SU-DHL-6 (cell line): ENCODE measurements around the gene FBXW8.

Experiments
- H2AFZ ChIP-seq: fragments of 200-600 bp; sonication (generic); 2 replicates; pipeline ENCODE4 v1.6.1; 2014; ENCODE audit warnings: low read depth, mild to moderate bottlenecking, moderate library complexity, mixed read lengths, antibody characterized with exemption, low read length; ENCODE audit not compliant: severe bottlenecking
- H3F3A ChIP-seq: fragments of 200-600 bp; shearing (Covaris generic); 2 replicates; pipeline ENCODE4 v1.6.0; 2016; ENCODE audit warnings: antibody characterized with exemption, mild to moderate bottlenecking; ENCODE audit not compliant: insufficient read depth
- H3K27ac ChIP-seq: fragments of 200-600 bp; sonication (generic); 2 replicates; pipeline ENCODE4 v1.5.1; 2016; ENCODE audit warnings: low read depth, mild to moderate bottlenecking, low read length, moderate library complexity, mixed read lengths
- H3K27me3 ChIP-seq: fragments of 200-600 bp; sonication (generic), shearing (Covaris generic); 2 replicates; pipeline ENCODE4 v1.6.0; 2014; ENCODE audit warnings: mild to moderate bottlenecking, low read length
- H3K36me3 ChIP-seq: fragments of 200-600 bp; sonication (generic); 2 replicates; pipeline ENCODE4 v1.6.1; 2014; ENCODE audit warnings: mild to moderate bottlenecking, low read length, mixed read lengths
- H3K4me2 ChIP-seq: fragments of 300-600, 200-600 bp; shearing (Covaris generic), sonication (generic); 2 replicates; pipeline ENCODE4 v1.6.0; 2014; ENCODE audit warnings: low read length, low read depth, mild to moderate bottlenecking; ENCODE audit not compliant: poor library complexity, severe bottlenecking
- H3K4me3 ChIP-seq: fragments of 200-600 bp; sonication (generic); 2 replicates; pipeline ENCODE4 v1.5.1; 2014; ENCODE audit warnings: antibody characterized with exemption, low read length, mild to moderate bottlenecking, mixed read lengths; ENCODE audit not compliant: insufficient read depth, poor library complexity, severe bottlenecking
- H3K79me2 ChIP-seq: fragments of 200-600 bp; sonication (generic); 2 replicates; pipeline ENCODE4 v1.6.1; 2014; ENCODE audit warnings: mild to moderate bottlenecking, low read length, moderate library complexity; ENCODE audit not compliant: insufficient read depth
- H3K9ac ChIP-seq: fragments of 200-600 bp; sonication (generic); 2 replicates; pipeline ENCODE4 v1.7.0; 2014; ENCODE audit warnings: mild to moderate bottlenecking, low read length
- H3K9me2 ChIP-seq: fragments of 200-600 bp; sonication (generic); replicated peaks from 2 replicates; pipeline ENCODE4 v1.6.1; 2014; ENCODE audit warnings: low read length; ENCODE audit not compliant: insufficient read depth
- H3K9me3 ChIP-seq: fragments of 200-600 bp; sonication (generic); 2 replicates; pipeline ENCODE4 v1.6.1; 2014; ENCODE audit warnings: low read length, mixed read lengths; ENCODE audit not compliant: insufficient read depth
- H4K20me1 ChIP-seq: fragments of 200-600 bp; sonication (generic); 2 replicates; pipeline ENCODE4 v1.6.1; 2014; ENCODE audit warnings: low read depth, mild to moderate bottlenecking, antibody characterized with exemption, low read length, moderate library complexity, mixed read lengths
- EZH2phosphoT487 ChIP-seq: fragments of 200-600 bp; sonication (generic), shearing (Covaris generic); conservative IDR thresholded peaks from 2 replicates; pipeline ENCODE4 v1.6.1; 2018; ENCODE audit warnings: mild to moderate bottlenecking, antibody characterized with exemption, low read length, moderate library complexity, mixed read lengths
- TF ChIP-seq, protein P1 (sequence below): fragments of 200-600 bp; sonication (generic); IDR thresholded peaks from one replicate; pipeline ENCODE4 v1.5.1; 2017; ENCODE audit warnings: antibody characterized with exemption, mild to moderate bottlenecking, low read length, moderate library complexity; ENCODE audit not compliant: insufficient read depth, poor library complexity, severe bottlenecking

The FBXW8 gene

DNA sequence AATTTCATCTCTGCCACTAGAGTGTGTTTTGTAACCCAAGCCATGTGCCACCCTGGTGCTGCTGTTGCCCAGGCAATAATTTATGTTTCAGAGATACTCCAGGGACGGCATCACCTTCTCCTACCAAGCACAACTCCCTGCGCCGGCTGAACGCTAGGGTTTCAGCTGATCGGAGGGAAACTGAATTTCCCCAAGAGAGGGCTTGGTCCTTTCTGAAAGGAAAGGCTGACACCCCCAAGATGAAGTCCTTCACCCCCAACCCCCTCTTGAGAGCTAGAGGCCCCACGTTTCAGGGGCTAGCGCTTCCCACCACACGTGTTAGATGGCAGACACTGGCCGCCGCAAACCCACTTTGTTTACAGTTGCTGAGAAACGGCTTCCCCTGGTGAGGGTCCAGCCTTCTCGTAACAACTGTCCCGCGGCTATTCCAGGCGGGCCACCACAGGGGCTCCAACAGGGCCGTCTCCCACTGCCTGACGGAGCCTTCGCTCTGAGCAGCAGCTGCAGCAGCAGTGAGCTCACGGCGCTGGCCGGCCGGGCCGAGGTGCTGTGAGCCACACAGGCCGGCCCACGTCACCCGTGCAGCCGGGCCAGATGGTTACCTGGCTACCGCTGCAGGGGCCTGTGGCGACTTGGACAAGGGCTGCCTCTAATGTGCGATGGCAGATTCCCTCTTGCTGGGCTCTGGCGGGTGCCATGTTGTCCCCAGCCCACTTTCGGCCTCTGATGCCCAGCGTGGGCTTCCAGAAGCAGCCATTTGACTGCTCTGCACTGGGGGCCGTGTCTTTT is 122.0 kb downstream of the FBXW8 start:
- Histone ChIP-seq H2AFZ (no peak overlapping the region), H4K20me1 (no peaks in the 10 kb centered on the region), H3K27me3 (no peaks in the 10 kb centered on the region), H3K79me2 (no peaks in the 10 kb centered on the region), H3K9me3 (no peaks in the 10 kb centered on the region), H3K9ac (no peak overlapping the region), H3K9me2 (no peaks in the 10 kb centered on the region), H3K4me3 (no peak overlapping the region), H3K27ac (no peak overlapping the region), H3K36me3 (peaks cover 3% of the 10 kb centered on the region; the same call in 1 of the 2 replicates), H3F3A (0 out of 2 replicates have a peak, but pooled peaks cover 3% of the 10 kb centered on the region), H3K4me2 (no peak overlapping the region)
- TF ChIP-seq, protein P1, sequence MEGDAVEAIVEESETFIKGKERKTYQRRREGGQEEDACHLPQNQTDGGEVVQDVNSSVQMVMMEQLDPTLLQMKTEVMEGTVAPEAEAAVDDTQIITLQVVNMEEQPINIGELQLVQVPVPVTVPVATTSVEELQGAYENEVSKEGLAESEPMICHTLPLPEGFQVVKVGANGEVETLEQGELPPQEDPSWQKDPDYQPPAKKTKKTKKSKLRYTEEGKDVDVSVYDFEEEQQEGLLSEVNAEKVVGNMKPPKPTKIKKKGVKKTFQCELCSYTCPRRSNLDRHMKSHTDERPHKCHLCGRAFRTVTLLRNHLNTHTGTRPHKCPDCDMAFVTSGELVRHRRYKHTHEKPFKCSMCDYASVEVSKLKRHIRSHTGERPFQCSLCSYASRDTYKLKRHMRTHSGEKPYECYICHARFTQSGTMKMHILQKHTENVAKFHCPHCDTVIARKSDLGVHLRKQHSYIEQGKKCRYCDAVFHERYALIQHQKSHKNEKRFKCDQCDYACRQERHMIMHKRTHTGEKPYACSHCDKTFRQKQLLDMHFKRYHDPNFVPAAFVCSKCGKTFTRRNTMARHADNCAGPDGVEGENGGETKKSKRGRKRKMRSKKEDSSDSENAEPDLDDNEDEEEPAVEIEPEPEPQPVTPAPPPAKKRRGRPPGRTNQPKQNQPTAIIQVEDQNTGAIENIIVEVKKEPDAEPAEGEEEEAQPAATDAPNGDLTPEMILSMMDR: no peak
- no peak for TF ChIP-seq EZH2phosphoT487

DNA sequence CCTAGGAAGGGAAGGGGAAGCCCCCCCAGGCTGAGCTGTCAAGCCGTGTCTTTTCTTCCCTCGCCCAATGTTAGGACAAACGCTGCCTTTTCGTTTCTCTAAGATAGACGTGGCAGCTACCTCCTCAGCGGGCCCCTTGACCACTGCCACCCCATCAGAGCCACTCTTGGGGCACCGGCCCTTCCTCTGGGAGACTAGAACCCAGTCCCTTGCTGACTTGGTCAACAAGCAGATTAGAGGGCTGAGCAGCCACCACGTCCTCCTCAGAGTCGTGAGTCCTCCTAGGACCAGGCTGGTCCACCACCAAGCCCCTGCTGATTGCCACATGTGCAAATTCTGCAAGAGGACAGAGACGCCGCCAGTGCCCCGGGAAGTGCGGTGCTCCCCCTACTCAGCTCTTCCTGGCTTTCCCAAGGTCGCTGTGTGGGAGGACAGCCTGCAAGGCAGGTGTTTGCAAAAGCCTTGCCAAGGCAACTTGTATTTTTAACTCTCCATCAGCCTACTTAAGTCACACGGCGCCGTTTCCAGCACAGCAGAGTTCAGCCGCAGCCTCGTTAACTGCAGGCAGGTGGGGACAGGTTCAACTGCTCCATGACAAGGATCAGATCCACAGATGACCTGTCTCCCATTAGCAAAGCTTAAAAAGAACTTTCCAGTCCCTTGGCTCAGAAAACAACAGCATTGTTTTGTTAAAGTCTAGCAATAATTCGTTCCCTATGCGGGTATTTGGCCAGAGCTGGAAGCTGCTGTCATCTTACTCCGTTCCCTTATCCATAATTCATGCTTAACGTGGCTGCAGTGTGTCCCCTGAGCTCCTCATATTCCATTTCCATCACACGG is 122.9 kb downstream of the FBXW8 start:
- no peaks in the 10 kb centered on the region for H4K20me1 ChIP-seq
- TF ChIP-seq, protein P1: no peak
- no peak for TF ChIP-seq EZH2phosphoT487
- no peaks in the 10 kb centered on the region for H3K9me3 ChIP-seq
- H2AFZ ChIP-seq: no peak overlapping the region
- H3K79me2 ChIP-seq: no peaks in the 10 kb centered on the region
- no peak overlapping the region for H3K27ac ChIP-seq
- no peaks in the 10 kb centered on the region for H3K9me2 ChIP-seq
- H3F3A ChIP-seq: 0 out of 2 replicates have a peak, but pooled peaks cover 2% of the 10 kb centered on the region
- no peaks in the 10 kb centered on the region for H3K27me3 ChIP-seq
- peaks cover 2% of the 10 kb centered on the region; the same call in 1 of the 2 replicates for H3K36me3 ChIP-seq
- no peak overlapping the region for H3K4me3 ChIP-seq
- no peak overlapping the region for H3K4me2 ChIP-seq
- no peak overlapping the region for H3K9ac ChIP-seq

DNA sequence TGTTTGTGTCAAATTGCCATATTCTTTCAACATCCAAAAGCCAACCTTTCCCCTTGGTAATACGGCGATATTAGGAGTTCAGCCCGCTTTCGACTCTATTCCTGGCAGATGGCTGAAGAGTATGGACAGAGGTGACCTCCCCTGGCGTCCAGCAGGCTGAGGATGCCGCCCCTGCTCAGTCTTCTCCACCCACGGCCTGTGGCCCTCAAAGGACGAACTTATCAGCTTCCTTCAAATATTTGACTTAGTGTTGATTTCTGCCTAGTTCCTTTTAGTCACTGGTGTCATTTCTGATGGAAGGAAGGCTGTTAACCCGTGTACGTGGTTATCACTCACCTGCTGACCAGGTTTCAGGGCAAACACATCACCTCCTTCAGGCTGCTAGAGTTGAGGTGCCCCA is 123.5 kb downstream of the FBXW8 start:
- TF ChIP-seq, protein P1: no peak
- TF ChIP-seq EZH2phosphoT487: no peak
- Histone ChIP-seq H3K9me3 (no peaks in the 10 kb centered on the region), H3K4me3 (no peak overlapping the region), H3K4me2 (no peak overlapping the region), H3F3A (no peaks in the 10 kb centered on the region), H3K79me2 (no peaks in the 10 kb centered on the region), H2AFZ (no peak overlapping the region), H3K27ac (no peak overlapping the region), H3K27me3 (no peaks in the 10 kb centered on the region), H4K20me1 (no peaks in the 10 kb centered on the region), H3K9me2 (no peaks in the 10 kb centered on the region), H3K36me3 (no peaks in the 10 kb centered on the region), H3K9ac (no peak overlapping the region)
